Measurements from ENCODE around the gene MAJIN. TPM values are rescaled to one million over a fixed set of nuclear protein-coding genes. Genes with fewer than 3 reads are reported as not detected.
"Not testable (repeated sequence)": the region's sequence is repeated elsewhere in the genome, so short reads cannot be mapped to it uniquely, and the experiment has no call there.

The MAJIN gene
- total RNA-seq, 1 donor from 2014 or later, result not detected

GRCh38 chr11:64990222-64990923 lies 18.5 kb upstream of the MAJIN start:
- no peak for DNase-seq (ENCODE audit: low spot score)

GRCh38 chr11:64989416-64989815 lies 17.5 kb upstream of the MAJIN start:
- no peak for DNase-seq (ENCODE audit: low spot score)

- no peak for DNase-seq (ENCODE audit: low spot score)
Measured at GRCh38 chr11:64987998-64988854, 16.3 kb upstream of the MAJIN start.

- DNase-seq (ENCODE audit: low spot score), result not testable (repeated sequence)
Measured at GRCh38 chr11:64983339-64983738, 11.4 kb upstream of the MAJIN start.

- no peak for DNase-seq (ENCODE audit: low spot score)
Measured at GRCh38 chr11:64976651-64977050, 4.7 kb upstream of the MAJIN start.

- DNase-seq (ENCODE audit: low spot score), result no peak
Measured at GRCh38 chr11:64974124-64974523, 2.2 kb upstream of the MAJIN start.

GRCh38 chr11:64970731-64971151 lies 1.2 kb downstream of the MAJIN start:
- DNase-seq (ENCODE audit: low spot score), result peak; percentile 11

- DNase-seq (ENCODE audit: low spot score), result no peak
Measured at GRCh38 chr11:64969209-64969608, 2.7 kb downstream of the MAJIN start.

- no peak for DNase-seq (ENCODE audit: low spot score)
Measured at GRCh38 chr11:64967375-64967774, 4.5 kb downstream of the MAJIN start.

- no peak for DNase-seq (ENCODE audit: low spot score)
Measured at GRCh38 chr11:64963072-64963631, 8.8 kb downstream of the MAJIN start.

- peak; percentile 17 for DNase-seq (ENCODE audit: low spot score)
Measured at GRCh38 chr11:64960719-64961118, 11.2 kb downstream of the MAJIN start.

GRCh38 chr11:64959498-64959897 lies 12.4 kb downstream of the MAJIN start:
- DNase-seq (ENCODE audit: low spot score), result no peak

GRCh38 chr11:64954201-64954600 lies 17.7 kb downstream of the MAJIN start:
- peak; percentile 30 for DNase-seq (ENCODE audit: low spot score)

GRCh38 chr11:64951529-64951928 lies 20.4 kb downstream of the MAJIN start:
- no peak for DNase-seq (ENCODE audit: low spot score)

GRCh38 chr11:64947208-64947814 lies 24.6 kb downstream of the MAJIN start:
- DNase-seq (ENCODE audit: low spot score), result no peak

GRCh38 chr11:64936539-64936938 lies 35.4 kb downstream of the MAJIN start:
- no peak for DNase-seq (ENCODE audit: low spot score)

GRCh38 chr11:64935359-64936081 lies 36.4 kb downstream of the MAJIN start, which contains the start of gene GPHA2:
Gene GPHA2, minus strand, starts transcription at chr11:64935893. Its CDS starts 433 bp downstream, at chr11:64935460.
- DNase-seq (ENCODE audit: low spot score), result no peak

- no peak for DNase-seq (ENCODE audit: low spot score)
Measured at GRCh38 chr11:64934682-64935358, 37.1 kb downstream of the MAJIN start.

- DNase-seq (ENCODE audit: low spot score), result no peak
Measured at GRCh38 chr11:64933935-64934681, 37.8 kb downstream of the MAJIN start.
